NCI-H2081 (cell line): ENCODE measurements around the gene ATP13A4.

Experiments used
- DNase-seq, 2 experiments: peaks; one replicate each; lab custom pipeline; 2025; lab: John Stamatoyannopoulos, UW

Gene ATP13A4

GRCh38 chr3:193554811-193555210 is at the start of gene ATP13A4:
Gene ATP13A4, minus strand, starts transcription at chr3:193554895. Its CDS starts 96 bp downstream, at chr3:193554799.
- DNase-seq: no peak

GRCh38 chr3:193599393-193599792 is 44.7 kb upstream of the ATP13A4 start:
- no peak for DNase-seq

DNA sequence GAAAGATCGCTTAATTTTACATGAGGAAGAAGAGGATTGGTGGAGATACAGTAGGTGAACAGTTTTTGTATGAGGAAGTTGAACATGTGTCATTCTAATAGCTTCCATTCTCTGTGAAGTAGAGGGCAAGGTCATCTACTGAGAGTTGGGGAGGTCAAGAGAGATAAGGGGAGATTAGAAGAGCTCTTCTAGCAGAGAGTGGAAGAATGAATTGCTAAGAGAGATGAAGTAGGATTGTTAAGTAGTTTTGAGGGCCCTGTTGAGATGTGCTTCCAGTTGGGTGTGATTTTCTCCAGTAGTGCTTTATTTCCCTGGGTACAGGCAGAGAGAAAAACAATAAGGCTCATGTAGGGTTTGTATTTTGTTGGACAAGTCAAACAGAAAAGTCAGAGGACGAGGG is 43.5 kb upstream of the ATP13A4 start:
- DNase-seq: no peak

- no peak for DNase-seq
Observed at GRCh38 chr3:193595939-193596487, 41.3 kb upstream of the ATP13A4 start.

- DNase-seq: no peak
Observed at GRCh38 chr3:193594946-193595689, 40.4 kb upstream of the ATP13A4 start.

DNA sequence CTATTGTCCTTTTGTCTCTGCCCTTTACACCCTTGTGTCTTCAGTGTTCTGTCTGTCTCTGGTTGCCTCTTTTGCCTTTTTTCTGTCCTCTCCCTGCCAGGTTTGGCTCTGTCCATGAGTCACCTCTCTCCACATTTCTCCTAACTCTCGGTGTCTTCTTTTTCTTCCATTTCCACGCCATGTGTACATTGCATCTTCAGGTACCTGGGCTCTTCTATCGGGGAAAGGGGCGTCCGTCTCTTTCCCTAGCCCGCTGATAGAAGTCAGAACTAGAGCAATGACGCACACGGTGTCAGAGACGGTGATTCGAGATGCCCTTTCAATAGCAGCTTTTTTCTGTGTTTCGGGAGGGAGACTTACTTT is 39.0 kb upstream of the ATP13A4 start:
- DNase-seq: peak in 1 of 2 experiments; percentile 55

GRCh38 chr3:193592841-193593667 is 38.4 kb upstream of the ATP13A4 start, which contains the start of gene OPA1:
Gene OPA1, plus strand, starts transcription at chr3:193593208. Its CDS starts 170 bp downstream, at chr3:193593378.
- peak; percentile 100 for DNase-seq

- DNase-seq: no peak
Observed at GRCh38 chr3:193590088-193590856, 35.6 kb upstream of the ATP13A4 start.

GRCh38 chr3:193589616-193590015 is 34.9 kb upstream of the ATP13A4 start:
- no peak for DNase-seq

DNA sequence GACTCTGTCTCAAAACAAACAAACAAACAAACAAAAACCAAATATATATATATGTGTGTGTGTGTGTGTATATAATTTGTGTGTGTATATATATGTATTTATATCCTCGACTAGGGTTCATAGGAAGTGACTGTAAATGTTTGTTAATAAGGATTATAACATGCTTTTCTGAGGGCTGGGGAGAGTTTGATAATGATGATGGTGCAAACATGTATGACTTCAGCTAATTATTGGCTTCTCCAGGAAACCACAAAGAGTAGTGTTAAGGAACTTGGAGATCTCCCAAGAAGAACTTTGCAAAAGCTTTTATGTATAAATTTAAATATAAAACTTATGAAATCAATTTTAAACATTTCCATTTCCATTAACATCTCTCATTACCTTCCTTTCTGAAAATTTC is 34.4 kb upstream of the ATP13A4 start:
- no peak for DNase-seq

DNA sequence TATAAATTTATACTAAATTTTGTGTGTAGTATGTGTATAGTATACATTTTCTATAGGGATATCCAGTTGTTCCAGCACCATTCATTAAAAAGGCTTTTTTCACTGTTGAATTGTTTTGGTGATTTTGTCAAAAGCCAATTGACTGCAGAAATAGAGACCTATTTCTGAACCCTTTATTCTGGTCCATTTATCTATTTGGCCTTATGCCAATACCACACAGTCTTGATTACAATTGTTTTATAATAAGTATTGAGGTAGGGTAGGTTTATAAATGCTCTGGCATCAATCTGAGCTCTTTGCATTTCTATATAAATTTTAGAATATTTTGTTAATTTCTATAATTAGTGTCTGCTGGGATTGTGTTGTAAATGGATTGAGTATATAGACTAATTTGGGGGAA is 31.8 kb upstream of the ATP13A4 start:
- DNase-seq: no peak

DNA sequence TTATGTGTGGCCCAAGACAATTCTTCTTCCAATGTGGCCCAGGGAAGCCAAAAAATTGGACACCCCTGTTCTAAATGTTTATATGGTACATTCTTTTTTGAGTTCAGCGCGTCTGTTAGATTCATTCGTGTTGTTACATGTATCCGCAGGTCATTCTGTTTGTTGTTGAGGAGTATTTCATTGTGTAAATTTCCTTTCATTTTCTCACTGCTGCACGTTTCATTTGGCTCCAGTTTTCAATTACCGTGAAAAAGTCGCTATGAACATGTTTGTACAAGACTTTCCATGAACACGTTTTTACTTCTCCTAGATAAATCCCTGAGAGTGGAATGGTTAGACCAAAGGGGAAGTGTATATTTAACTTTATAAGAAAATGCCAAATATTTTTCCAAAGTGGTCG is 30.8 kb upstream of the ATP13A4 start:
- DNase-seq: no peak

GRCh38 chr3:193574488-193575070 is 19.9 kb upstream of the ATP13A4 start:
- DNase-seq: no peak

DNA sequence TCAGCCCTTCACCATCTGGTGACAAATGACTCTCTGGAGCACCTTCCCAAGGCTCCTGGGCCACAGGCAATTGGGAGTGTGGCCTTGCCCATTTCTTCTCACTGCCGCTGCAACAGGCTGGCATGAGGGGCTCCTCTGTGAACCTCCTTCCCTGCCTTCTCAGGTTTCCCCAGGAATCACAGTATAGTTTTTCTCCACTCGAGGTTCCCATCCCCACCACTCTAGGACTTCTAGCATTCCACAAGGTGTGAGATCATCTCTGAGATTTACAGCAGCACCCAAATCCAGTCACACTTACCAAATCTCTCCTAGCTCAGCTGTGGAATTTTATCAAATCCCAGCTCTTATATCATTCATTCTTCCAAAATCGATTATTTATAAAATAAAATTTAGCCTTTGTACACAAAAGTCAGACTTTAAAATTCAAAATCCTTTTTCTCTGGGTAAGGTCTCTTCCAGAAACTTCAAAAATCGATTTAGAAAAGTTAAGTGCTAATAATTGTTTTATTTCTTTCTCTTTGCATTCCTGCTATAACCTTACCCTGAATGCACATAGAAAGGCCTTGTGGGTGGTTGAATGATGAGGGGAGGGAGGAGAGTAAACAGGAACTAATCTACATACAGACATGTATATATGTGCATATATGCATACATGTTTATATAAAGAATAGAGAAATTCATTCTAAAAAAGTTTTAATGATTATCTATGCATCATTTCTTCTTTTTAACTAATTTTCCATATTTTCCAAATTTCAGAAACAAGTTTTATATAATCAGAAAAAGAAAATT is 18.9 kb upstream of the ATP13A4 start:
- no peak for DNase-seq

- peak; percentile 82 to 84 for DNase-seq
Observed at GRCh38 chr3:193572426-193572908, 17.8 kb upstream of the ATP13A4 start.

DNA sequence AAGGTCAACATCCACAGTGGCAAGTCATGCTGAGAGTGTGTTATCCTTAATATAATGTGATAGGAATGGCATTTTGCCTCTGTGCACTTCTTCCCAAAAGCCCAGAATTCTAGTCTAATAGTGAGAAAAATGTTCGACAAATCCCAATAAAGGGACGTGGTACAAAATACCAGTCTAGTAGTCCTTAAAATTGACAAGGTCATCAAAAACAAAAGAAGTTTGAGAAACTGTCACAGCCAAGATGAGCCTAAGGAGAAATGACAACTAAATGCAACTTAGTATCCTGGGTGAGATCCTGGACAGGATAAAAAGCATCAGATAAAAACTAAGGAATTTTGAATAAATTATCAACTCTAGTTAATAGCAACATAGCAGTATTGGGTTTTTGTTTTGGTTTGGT is 14.4 kb upstream of the ATP13A4 start:
- no peak for DNase-seq

GRCh38 chr3:193564012-193564411 is 9.3 kb upstream of the ATP13A4 start:
- peak; percentile 47 to 69 for DNase-seq

DNA sequence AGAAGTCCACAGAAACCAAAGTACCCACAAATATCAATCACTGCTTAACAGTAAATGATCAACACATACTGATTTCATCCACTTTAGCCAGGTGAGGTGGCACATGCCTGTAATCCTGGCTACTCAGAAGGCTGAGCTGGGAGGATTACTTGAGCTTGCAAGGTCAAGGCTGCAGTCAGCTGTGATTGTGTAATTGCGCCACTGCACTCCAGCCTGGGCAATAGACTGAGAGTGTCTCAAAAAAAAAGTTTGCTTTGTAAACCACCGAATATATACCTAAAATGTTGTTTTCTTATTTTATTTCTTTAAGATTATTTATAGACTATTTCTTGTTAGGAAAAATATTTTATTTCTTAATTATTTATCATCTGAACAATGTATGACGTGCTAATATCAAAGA is 8.7 kb upstream of the ATP13A4 start:
- no peak for DNase-seq

GRCh38 chr3:193560870-193561269 is 6.2 kb upstream of the ATP13A4 start:
- peak in 1 of 2 experiments; percentile 73 for DNase-seq

DNA sequence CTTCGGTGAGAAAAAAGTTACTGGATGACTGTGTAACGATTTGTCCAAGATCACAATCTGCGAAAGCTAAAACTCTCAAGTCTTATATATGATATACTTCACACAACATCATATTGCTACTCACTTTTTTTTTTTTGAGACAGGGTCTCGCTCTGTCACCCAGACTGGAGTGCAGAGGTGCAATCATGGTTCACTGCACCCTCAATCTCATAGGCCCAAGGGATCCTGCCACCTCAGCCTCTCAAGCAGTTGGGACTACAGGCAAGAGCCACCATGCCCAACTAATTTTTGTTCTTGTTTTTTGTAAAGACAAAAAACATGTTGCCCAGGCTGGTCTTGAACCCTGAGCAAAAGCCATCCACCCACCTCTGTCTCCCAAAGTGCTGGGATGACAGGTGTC is 5.4 kb upstream of the ATP13A4 start:
- DNase-seq: no peak

GRCh38 chr3:193559100-193559499 is 4.4 kb upstream of the ATP13A4 start:
- no peak for DNase-seq
